ENCODE measurements around the gene USE1.

The USE1 gene

DNA sequence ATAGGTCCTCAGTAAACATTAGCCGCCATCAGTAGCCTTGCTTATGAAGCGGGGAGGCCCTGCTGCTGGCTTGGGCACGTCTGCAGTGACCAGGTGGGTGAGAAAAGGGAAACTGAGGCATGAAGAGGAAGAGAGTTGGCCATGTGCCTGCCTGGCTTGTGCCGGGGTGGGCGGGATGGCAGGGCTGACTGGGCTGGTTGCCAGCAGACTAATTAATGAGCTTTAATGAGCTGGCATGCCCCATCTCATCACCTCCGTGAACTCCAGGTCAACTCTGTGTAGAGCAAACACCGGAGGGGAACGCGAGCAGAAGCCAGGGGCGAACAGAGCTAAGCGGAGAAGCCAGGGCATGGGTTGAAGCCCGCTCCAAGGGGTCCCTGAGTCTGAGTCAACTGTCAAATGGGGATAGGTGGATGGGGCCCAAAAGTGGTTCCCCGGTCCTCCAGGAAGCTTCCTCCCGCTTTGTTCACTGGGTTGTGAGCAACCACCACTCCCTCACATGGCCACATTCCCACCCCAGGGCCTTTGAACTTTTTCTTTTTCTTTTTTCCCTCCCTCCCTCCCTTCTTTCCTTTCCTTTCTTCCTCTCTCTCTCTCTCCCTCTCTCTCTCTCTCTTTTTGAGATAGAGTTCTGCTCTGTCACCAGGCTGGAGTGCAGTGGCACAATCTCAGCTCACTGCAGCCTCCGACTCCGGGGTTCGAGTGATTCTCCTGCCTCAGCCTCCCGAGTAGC lies 21.8 kb downstream of the USE1 start:
- no peak for TF ChIP-seq ZNF274 (IDR thresholded peaks at IDR 0.05; ENCODE audit: low read depth, low read length)
- no peak overlapping the region for H3K4me3 ChIP-seq (ENCODE audit: low read length)

GRCh38 chr19:17237747-17238706 lies 22.9 kb downstream of the USE1 start:
- no peak for TF ChIP-seq ZNF274 (IDR thresholded peaks at IDR 0.05; ENCODE audit: low read depth, low read length)
- no peak overlapping the region for H3K4me3 ChIP-seq (ENCODE audit: low read length)

- H3K4me3 ChIP-seq (ENCODE audit: low read length), result no peak overlapping the region
Observed at GRCh38 chr19:17240062-17240752, 25.1 kb downstream of the USE1 start.

GRCh38 chr19:17240826-17241399 lies 25.8 kb downstream of the USE1 start:
- TF ChIP-seq ZNF274 (IDR thresholded peaks at IDR 0.05; ENCODE audit: low read depth, low read length), result no peak
- H3K4me3 ChIP-seq (ENCODE audit: low read length), result no peak overlapping the region

More at GRCh38 chr19:17240062-17240752, 25.1 kb downstream of the USE1 start:
- no peak for TF ChIP-seq ZNF274 (IDR thresholded peaks at IDR 0.05; ENCODE audit: low read depth, low read length)

DNA sequence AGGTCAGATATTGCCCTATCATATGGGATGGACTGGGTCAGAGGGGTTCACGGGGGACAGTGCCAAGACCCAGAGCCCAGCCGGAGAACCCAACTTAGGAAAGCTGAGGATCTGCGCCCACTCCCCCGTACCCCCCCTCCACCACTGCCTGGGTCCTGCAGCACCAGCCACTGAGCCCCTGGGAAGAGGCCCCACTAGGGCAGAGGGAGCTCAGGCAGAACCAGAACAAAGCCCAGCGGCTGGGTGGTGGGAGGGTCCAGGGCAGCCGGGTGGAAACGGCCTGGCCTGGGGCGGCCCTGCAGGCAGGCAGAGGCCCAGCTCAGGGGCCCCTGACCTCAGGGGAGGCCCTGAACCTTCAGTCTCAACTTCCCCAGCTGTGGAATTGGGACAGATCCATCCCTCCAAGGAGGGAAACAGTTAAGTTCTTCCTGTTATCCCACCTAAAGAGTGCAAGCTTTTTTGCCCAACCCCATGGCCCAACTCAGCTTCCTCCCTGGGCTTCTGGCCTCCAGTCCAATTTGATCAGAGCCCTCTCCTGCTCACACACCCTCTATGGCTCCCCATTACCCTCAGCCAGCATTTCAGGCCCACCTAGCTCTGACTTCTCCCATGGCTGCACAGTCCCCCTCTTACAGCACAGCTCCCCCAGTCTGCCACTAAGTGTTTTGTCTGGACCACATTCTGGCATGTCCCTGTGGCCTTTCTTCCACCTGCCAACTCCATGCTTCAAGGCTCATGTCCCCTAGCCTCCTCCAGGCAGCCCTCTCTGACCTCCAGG lies 27.5 kb downstream of the USE1 start:
- H3K4me3 ChIP-seq (ENCODE audit: low read length), result no peak overlapping the region
- TF ChIP-seq ZNF274 (IDR thresholded peaks at IDR 0.05; ENCODE audit: low read depth, low read length), result no peak

DNA sequence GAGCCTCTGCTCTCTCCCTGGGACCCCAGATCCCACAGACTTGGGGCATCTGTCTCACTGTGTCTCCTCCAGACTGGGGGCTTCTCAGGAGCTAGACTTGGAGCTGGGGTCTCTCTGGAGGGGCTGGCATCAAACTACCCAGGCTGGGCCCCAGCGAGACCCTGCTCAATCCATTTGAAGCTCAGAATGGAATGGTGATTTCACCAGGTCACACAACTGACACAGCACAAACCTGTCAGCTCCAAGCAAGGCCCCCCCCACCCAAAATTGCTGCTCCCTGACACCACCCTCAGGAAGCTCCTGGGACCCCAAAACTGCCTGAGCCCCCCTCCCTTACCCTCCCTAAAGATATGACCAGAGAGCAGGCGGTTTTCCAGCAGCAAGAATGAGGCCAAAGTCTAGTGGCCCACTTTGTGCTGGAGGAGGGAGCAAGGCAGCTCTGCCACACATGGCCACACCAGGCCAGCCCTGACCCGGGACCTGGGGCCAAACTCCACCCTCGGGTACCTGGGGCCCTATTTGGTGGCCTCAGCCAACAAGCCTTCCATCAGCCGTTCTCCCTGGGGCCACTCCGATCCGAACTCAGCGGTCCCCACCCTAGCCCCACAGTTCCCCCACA lies 28.2 kb downstream of the USE1 start:
- no peak for TF ChIP-seq ZNF274 (IDR thresholded peaks at IDR 0.05; ENCODE audit: low read depth, low read length)
- H3K4me3 ChIP-seq (ENCODE audit: low read length), result no peak overlapping the region; the same call in 1 of the 2 replicates

- TF ChIP-seq ZNF274 (IDR thresholded peaks at IDR 0.05; ENCODE audit: low read depth, low read length), result no peak
- peak overlapping the region; percentile 79 for H3K4me3 ChIP-seq (ENCODE audit: low read length)
Observed at GRCh38 chr19:17243830-17244617, 28.9 kb downstream of the USE1 start.

GRCh38 chr19:17244618-17245534 lies 29.7 kb downstream of the USE1 start:
- TF ChIP-seq ZNF274 (IDR thresholded peaks at IDR 0.05; ENCODE audit: low read depth, low read length), result no peak
- H3K4me3 ChIP-seq (ENCODE audit: low read length), result peak overlapping the region; percentile 79

DNA sequence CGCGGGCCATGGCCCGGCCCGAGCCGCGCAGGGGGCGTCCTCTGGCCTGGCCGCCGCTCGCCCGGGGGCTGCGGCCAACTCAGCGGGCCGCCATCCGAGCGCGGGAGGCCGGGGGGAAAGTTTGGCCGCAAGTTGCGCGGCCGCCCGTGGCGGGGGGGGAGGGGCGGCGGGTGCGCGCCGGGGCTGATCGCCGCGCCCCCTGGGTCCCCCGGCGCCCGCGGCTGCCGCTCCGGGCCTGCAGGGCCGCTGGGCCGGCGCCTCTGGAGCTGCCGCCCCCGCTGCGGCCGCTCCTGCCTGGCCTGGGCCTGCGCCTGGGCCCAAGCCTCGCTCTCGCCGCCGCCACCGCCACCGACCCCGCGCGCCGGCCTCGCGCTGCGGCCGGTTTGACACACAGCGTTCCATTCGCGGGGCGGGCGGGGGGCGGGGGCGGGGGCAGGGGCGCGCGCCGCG lies 30.4 kb downstream of the USE1 start, which contains the start of gene NR2F6:
Gene NR2F6 (minus strand): TSS at position 385 of the 450 bp plus-strand sequence. CDS start 699 bp downstream, outside the sequence.
- H3K4me3 ChIP-seq (ENCODE audit: low read length), result peak within 1 kb of the TSS; percentile 79
- TF ChIP-seq ZNF274 (IDR thresholded peaks at IDR 0.05; ENCODE audit: low read depth, low read length), result no peak

- peak overlapping the region; percentile 48; the same call in 1 of the 2 replicates for H3K4me3 ChIP-seq (ENCODE audit: low read length)
- TF ChIP-seq ZNF274 (IDR thresholded peaks at IDR 0.05; ENCODE audit: low read depth, low read length), result no peak
Observed at GRCh38 chr19:17246681-17247425, 31.7 kb downstream of the USE1 start.

Measured in GM08714 (cell line).